ENCODE measurements around the gene TBATA.

The TBATA gene

DNA sequence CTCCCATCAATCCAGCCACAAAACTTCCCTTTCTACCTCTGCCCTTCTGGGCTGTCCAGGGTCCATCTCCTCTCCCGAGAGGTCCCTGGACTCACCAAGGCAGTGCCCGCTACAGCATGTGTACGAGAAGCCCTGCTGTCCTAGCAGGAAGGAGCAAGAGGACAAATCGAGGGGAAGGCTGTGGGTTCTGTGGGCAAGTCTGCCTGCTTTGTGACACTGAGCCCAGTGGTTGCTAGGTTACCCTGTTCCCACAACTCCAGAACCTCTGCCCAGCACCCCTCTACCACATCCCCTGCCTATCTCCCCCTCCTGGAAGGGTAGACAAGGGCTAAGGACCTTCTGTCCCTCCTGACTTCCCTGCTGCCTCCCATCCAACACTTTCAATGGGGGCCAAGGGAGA, at the start of gene TBATA:
Gene TBATA, minus strand, starts transcription at position 188 of the 400 bp plus-strand sequence. CDS start 1,998 bp downstream, outside the sequence.
- no peak for DNase-seq

- no peak for DNase-seq
Observed at GRCh38 chr10:70834441-70835151, 49.4 kb upstream of the TBATA start.

DNA sequence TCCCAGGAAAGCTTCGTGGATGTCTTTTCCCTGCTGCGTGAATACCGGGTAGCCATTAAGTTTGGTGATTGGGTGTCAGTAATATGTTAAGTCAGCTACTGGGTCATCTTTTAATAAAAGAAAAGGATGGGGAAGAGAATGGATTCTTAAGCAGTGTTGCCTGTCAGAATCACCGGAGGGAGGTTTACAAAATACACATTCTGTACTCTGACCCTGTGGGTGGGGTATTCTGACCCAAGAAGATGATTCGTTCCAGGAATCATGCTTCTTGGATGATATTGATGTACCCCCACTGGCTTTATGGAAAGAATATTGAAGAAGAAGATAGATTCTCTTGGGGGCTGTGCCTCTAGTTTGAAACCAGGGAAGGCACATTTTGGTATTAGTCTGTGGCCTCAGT, 48.8 kb upstream of the TBATA start:
- DNase-seq = no peak

DNA sequence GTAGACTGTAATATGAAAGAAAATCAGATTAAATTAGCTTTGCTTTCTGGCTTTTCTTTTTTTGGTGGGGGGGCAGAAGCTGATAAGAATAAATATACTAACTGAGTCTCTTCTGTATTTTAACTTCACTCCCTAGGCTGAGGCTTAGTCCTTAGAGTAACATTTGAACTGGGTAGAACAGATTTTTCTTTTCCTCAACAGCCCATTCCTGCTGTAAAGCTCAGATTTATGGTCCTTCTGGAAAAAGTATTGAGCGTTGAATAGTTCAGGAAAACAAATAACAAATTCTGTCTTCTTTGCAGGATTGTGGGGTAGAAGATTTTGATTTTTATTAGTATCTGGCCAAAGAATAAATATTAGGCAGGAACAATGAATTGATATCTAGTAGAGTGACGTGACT, 48.4 kb upstream of the TBATA start:
- no peak for DNase-seq

DNA sequence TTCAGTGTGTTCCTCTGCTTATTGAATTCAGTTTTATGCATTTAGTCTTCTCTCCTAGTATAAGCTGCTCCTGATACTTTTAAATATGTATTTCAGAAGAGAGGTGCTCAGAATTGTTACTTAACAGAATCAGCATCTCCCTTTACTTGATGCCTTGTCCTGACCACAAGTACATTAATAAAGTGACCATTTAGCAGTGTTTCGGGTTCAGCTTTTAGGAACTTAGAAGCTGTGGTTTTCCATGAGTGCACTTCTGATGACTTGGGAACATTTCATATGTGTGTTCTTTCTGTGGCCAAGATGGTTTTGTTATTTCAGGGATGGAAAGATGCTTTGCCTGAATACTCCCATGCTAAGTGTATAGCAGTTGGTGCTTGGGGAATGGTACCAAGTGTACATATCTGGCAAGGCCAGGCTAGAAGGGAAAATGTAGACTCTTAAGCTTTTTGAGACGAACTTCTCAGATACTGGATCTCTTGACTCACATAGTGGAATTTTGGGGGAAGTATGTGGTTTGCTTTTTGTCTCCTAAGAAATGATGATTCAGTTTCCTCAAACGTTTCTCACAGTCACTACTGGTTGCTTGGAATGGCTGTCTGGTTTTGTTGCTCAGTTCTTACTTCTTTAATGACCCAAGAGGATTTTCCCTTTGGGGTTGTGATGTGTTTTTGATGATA, 47.8 kb upstream of the TBATA start:
- no peak for DNase-seq

DNA sequence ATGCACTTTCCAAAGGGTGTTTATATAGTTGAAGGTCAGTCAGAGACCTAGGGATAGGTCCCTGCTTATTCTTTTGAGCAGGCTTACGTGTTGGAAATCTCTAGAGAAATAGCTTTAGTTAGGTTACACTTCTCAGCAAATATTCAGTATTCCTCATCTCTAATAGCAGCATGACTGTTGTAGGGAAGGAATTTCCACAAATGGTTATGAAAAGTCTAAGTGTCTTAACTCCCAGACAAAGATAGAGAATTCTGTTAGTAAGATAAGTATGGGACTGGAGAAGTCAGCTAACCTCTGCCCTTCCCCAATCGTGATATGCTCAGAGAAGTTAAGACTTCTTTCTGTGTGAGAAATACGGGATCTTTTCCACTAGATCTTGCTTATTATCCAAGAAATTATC, 47.0 kb upstream of the TBATA start:
- no peak for DNase-seq

DNA sequence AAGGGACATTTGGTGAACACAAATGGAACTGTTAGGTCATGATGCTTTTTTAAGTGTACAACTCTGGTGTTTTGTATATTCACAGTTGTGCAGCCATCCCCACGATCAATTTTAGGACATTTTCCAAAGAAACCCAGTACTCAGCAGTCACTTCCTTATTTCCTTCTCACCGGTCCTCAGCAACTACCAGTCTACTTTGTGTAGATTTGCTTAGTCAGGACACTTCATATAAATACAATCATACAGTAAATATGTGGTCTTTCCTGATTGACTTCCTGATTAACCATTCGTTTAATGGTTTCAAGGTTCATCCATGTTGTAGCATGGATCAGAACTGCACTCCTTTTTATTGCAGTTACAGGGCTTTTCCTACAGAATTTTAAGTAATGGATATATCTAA, 45.0 kb upstream of the TBATA start:
- no peak for DNase-seq

GRCh38 chr10:70829543-70829942, 44.4 kb upstream of the TBATA start:
- no peak for DNase-seq

GRCh38 chr10:70828923-70829322, 43.7 kb upstream of the TBATA start:
- DNase-seq = no peak

GRCh38 chr10:70827086-70827757, 42.0 kb upstream of the TBATA start:
- no peak for DNase-seq

DNA sequence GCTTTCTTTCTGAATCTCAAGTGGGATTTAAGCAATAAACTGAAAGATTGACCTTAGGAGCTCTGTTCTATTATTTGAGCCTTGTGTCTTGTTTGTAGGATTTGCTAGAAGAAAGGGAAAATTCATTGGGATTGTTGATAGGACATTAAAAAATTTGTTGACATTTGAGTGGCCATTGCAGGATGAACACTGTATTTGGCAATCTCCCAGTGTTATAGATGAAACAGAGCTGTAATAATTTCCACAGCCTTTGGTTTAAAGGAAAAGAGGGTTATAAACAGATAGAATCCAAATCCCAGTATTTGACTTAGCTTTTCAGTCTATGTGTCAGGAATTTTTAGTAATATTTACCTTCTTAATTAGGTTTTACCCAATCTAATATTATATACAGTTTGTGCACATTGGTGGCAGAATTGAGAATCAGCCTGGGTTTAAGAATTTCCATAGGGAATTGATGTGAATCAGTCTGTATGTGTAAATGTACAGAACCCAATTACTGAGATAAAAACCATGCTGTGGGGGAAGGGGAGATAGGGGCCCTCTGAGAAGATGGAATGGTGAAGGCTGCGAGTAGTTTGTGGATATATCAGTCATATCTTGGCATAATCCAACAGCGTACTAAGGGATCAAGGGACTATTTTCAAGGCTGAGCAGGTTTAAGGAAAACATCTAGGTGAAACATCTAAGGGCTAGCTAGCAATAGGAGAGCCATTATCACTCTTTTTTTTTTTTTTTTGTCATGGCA, 37.1 kb upstream of the TBATA start:
- no peak for DNase-seq

GRCh38 chr10:70820976-70821750, 36.0 kb upstream of the TBATA start:
- no peak for DNase-seq

DNA sequence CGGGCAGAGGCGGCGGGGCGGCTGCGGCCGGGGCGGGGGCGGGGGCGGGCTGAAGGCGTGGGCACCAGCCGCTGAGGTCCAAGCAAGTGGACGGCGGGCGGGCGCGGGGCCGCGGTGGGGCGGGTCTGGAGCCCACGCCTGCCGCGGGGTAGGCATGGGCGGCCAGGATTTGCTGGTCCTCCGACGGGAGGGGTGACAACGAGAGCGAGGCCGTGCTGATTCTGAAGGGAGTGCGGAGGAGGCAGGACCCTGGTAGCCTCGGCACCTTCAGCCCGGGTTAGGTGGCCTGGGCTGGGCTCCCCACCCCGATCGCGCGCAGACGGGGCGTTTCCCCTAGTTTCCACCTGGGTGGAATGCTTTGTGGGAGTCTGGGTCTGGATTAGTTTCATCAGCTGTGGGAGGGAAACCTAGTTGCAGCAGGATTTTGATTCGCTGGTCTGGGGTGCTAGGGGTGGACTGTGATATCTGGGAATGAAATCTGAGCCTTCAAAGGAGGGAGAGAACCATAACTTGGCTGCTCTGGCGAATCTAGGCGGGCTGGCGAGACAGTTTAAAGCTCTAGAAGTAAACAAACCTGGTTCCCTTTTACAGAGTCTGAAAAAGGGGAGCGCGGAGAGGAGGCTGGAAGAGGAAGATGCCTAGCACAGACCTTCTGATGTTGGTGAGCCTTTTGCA, 31.2 kb upstream of the TBATA start:
- peak; percentile 38 for DNase-seq

DNA sequence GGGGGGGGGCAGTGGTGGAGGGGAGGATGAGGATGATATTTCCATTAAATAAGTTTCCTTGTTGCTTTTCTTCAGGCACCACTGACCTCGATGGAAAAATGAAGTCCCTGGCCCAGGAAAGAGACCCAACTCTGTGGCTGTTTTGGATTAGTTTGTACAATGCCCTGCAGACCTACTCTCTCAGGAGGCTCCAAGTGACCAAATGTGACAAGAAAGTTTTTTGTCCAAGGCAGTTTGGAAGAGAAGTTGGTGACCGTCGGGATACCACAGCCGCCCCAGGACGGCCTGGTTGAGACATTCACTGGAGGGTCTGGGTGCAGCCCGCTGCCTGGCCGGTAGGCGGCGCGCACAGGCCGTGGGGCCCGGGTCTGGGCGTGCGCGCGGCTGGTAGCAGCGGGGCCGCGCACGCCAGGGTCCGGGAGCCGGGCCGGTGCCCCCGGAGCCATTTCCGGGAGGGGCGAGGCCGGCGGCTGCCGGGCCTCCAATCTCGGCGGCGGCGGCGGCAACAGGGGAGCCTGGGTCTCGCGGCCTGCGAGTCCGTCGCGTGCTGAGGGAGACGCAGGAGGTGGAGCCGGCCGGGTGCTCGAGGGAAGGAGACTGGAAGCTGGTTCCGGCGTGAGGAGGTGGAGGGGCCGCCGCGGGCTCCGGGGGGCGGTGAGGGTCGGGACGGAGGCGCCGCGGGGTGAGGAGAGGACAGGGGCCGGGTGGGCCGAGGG, 30.5 kb upstream of the TBATA start, which contains the start of gene SGPL1:
Gene SGPL1, plus strand, starts transcription at position 445 of the 716 bp plus-strand sequence. CDS start 906 bp downstream, outside the sequence.
- DNase-seq = peak; percentile 83

- DNase-seq = no peak
Observed at GRCh38 chr10:70814126-70814525, 28.9 kb upstream of the TBATA start.

DNA sequence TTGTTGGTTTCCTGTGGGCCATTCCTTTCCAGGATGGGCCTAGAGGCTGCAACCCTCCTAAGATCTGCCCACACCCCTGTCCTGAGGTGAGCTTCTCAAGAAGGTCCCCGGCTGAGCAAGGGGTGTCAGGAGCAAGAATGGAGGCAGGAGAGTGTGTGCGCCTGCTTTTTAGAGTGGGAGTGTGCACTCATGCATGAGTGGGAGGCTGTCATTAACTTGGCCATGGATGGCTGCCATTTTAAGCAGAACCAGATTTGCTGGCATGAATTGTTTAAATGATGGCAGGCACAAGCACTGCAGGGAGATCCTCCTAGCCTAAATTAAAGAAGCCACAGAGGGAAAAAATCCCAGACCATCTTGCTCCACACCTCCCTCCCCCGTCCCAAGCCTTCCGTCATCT, 27.6 kb upstream of the TBATA start:
- no peak for DNase-seq

GRCh38 chr10:70811881-70812280, 26.7 kb upstream of the TBATA start:
- DNase-seq = no peak

DNA sequence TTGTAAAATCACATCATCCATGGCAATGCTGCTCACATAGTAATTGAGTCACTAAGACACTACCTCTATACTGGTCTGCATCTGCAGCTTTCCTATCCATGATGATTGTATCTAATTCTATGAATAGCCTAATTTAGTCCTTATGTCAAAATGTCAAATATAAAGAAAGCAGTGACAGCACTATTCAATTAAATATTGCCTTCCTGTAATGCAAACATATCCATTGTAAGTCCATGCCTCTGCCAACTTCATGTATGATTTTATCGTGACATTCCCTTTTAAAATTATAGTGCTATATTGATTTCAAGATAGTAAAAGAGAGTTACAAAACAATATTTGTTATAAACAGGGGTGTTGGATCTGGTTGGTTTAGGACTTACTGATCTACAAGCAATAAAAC, 25.8 kb upstream of the TBATA start:
- DNase-seq = no peak

DNA sequence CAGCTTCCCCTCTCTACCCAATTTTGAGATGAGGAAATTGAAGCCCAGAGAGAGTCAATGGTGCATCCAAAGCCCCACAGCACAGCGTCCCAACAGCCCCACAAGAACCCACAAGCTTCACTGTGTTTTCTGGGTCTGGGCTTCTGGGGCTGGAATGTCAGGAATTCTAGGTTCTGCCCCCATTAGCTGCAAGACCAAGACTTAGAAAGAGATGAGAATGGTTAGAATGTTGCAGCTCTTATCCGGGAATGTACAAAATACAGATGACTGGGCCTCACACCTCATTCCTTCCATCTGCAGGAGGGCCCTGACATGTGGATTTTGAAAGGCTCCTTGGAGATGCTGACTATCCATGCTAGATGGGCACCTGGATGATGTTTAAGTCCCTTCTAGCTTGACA, 24.5 kb upstream of the TBATA start:
- DNase-seq = no peak

GRCh38 chr10:70809011-70809611, 23.9 kb upstream of the TBATA start:
- DNase-seq = no peak

DNA sequence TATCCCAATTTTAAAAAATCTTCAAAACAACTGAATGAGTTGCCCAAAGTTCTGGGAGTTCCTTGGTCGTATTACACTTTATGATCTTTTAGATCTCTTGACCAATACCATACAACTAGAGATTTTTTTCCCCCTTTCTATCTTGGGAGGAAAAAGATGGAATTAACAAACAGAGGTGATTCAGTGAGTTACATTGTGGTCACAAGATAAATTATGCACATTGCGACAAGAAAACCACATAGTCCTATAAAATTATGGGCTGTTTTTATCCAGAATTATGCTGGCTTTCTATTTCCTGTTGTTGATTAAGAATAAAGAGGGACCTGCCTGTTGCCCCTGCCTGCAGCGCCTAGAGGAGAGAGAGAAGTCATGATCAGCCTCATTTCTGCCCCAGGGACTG, 22.4 kb upstream of the TBATA start:
- no peak for DNase-seq
